PC-9 (cell line): ENCODE data around the gene SUB1. TPM values are rescaled to one million over a fixed set of nuclear protein-coding genes. Genes with fewer than 3 reads are reported as not detected.

ENCODE experiments used
- BruUV-seq: library from RNA; stranded (reverse); fragments of 400-500 nt; replicated peaks from 2 replicates; lab custom pipeline; 2021; lab: Mats Ljungman, UMichigan
- CTCF ChIA-PET: fragments of 300-600 bp; sonication (Branson Sonifier 250); formaldehyde crosslinking; loops from one replicate; lab custom pipeline; 2022; ENCODE audit warnings: antibody characterized with exemption; lab: Charles Lee
- POLR2A ChIA-PET: fragments of 300-600 bp; sonication (Branson Sonifier 250); formaldehyde crosslinking; loops from one replicate; lab custom pipeline; 2022; ENCODE audit warnings: antibody characterized with exemption; ENCODE audit not compliant: unreplicated experiment; lab: Charles Lee
- DNase-seq, 2 experiments: peaks; one replicate each; pipeline versions ENCODE4 v3.0.0 to v3.0.0-alpha.2; 2015 to 2022; ENCODE audit warnings: mixed read lengths in 1 of 2
- H2AFZ ChIP-seq: fragments of 200-600 bp; sonication (generic); 2 replicates; pipeline ENCODE4 v1.8.1; 2017; ENCODE audit warnings: antibody characterized with exemption
- H3F3A ChIP-seq: fragments of 200-600 bp; sonication (generic); 2 replicates; pipeline ENCODE4 v1.8.1; 2017; ENCODE audit warnings: antibody characterized with exemption, mild to moderate bottlenecking, low read depth; ENCODE audit not compliant: insufficient read depth
- H3K27ac ChIP-seq: fragments of 200-600 bp; sonication (generic); 2 replicates; pipeline ENCODE4 v1.6.1; 2016; ENCODE audit warnings: mixed run types
- H3K27me3 ChIP-seq: fragments of 200-600 bp; sonication (generic); 2 replicates; pipeline ENCODE4 v1.6.1; 2016; ENCODE audit warnings: low read depth, mixed run types; ENCODE audit not compliant: insufficient read depth
- H3K36me3 ChIP-seq: fragments of 200-600 bp; sonication (generic); 2 replicates; pipeline ENCODE4 v1.6.1; 2016; ENCODE audit warnings: low read depth, mixed run types
- H3K4me1 ChIP-seq: fragments of 200-600 bp; sonication (generic); replicated peaks from 2 replicates; pipeline ENCODE4 v1.6.1; 2016; ENCODE audit warnings: mixed run types; ENCODE audit not compliant: insufficient read depth
- H3K4me2 ChIP-seq: fragments of 200-600 bp; sonication (generic); 2 replicates; pipeline ENCODE4 v1.6.1; 2017; ENCODE audit warnings: mixed run types
- H3K4me3 ChIP-seq: fragments of 200-600 bp; sonication (generic); 2 replicates; pipeline ENCODE4 v1.6.1; 2016; ENCODE audit warnings: mixed run types
- H3K79me2 ChIP-seq: fragments of 200-600 bp; sonication (generic); 2 replicates; pipeline ENCODE4 v1.6.1; 2017; ENCODE audit warnings: low read depth, mixed run types
- H3K9me2 ChIP-seq: fragments of 200-600 bp; sonication (generic); 2 replicates; pipeline ENCODE4 v1.8.1; 2017; ENCODE audit warnings: mild to moderate bottlenecking; ENCODE audit not compliant: insufficient read depth
- H3K9me3 ChIP-seq: fragments of 200-600 bp; sonication (generic); 2 replicates; pipeline ENCODE4 v1.8.1; 2016; ENCODE audit warnings: low read depth; ENCODE audit not compliant: insufficient read depth
- H4K20me1 ChIP-seq: fragments of 200-600 bp; sonication (generic); 2 replicates; pipeline ENCODE4 v1.8.1; 2017; ENCODE audit not compliant: insufficient read depth
- EZH2 ChIP-seq: fragments of 200-600 bp; sonication (generic); IDR thresholded peaks from 2 replicates; pipeline ENCODE4 v1.8.0; 2017; ENCODE audit warnings: antibody characterized with exemption, low read depth
- intact Hi-C: fragments of 100-400 bp; cut with micrococcal nuclease; formaldehyde crosslinking; loops from one replicate; pipeline ENCODE4 v1.10.0; 2022; ENCODE audit not compliant: unreplicated experiment
- total RNA-seq: library from RNA; stranded (reverse); gene quantifications from 2 replicates; pipeline ENCODE4 v1.2.3, GENCODE V29; 2021
- TF ChIP-seq, protein P1 (sequence below): fragments of 200-600 bp; sonication (generic); conservative IDR thresholded peaks from 2 replicates; pipeline ENCODE4 v1.6.1; 2017; ENCODE audit warnings: mixed run types, antibody characterized with exemption, mild to moderate bottlenecking, moderate library complexity

SUB1 gene
- total RNA-seq, 1 experiment from 2014 or later, result 328 TPM

DNA sequence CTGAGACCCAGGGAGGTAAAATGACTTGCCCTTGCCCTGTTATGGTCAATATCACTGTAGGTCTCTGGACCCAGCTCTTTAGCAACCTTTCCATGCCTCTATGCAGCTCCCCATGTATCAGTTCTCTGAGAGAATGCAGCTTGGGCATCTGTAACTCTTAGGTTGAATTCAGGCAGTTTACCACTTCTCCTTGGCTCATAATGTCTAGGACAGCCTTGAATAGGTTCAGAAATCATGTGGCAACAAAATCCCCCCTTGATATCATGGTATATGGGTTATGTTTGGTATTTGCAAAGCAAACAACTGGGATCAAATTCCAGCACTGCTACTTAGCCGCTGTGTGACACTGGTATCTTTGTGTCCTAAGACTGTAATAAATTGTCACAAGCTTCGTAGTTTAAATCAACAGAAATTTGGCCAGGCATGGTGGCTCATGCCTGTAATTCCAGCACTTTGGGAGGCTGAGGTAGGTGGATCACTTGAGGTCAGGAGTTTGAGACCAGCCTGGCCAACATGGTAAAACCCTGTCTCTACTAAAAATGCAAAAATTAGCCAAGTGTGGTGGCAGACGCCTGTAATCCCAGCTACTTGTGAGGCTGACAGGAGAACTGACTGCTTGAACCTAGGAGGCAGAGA lies 10.7 kb upstream of the SUB1 start:
- ChIA-PET POLR2A (no interaction called here), CTCF (no interaction called here)
- Histone ChIP-seq H3K36me3 (no peaks in the 10 kb centered on the region), H3K4me3 (no peak overlapping the region), H2AFZ (no peak overlapping the region), H3K4me2 (no peak overlapping the region), H3K27me3 (peaks cover 13% of the 10 kb centered on the region; the same call in 1 of the 2 replicates), H3K27ac (no peak overlapping the region), H3K9me2 (no peaks in the 10 kb centered on the region), H3F3A (no peaks in the 10 kb centered on the region), H4K20me1 (no peaks in the 10 kb centered on the region), H3K9me3 (no peaks in the 10 kb centered on the region), H3K79me2 (no peaks in the 10 kb centered on the region), H3K4me1 (no peaks in the 10 kb centered on the region)
- DNase-seq, result no peak
- TF ChIP-seq EZH2, result no peak
- TF ChIP-seq, protein P1, sequence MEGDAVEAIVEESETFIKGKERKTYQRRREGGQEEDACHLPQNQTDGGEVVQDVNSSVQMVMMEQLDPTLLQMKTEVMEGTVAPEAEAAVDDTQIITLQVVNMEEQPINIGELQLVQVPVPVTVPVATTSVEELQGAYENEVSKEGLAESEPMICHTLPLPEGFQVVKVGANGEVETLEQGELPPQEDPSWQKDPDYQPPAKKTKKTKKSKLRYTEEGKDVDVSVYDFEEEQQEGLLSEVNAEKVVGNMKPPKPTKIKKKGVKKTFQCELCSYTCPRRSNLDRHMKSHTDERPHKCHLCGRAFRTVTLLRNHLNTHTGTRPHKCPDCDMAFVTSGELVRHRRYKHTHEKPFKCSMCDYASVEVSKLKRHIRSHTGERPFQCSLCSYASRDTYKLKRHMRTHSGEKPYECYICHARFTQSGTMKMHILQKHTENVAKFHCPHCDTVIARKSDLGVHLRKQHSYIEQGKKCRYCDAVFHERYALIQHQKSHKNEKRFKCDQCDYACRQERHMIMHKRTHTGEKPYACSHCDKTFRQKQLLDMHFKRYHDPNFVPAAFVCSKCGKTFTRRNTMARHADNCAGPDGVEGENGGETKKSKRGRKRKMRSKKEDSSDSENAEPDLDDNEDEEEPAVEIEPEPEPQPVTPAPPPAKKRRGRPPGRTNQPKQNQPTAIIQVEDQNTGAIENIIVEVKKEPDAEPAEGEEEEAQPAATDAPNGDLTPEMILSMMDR, result no peak
- no TSS peak for BruUV-seq
- intact Hi-C loops, result no loop called here

DNA sequence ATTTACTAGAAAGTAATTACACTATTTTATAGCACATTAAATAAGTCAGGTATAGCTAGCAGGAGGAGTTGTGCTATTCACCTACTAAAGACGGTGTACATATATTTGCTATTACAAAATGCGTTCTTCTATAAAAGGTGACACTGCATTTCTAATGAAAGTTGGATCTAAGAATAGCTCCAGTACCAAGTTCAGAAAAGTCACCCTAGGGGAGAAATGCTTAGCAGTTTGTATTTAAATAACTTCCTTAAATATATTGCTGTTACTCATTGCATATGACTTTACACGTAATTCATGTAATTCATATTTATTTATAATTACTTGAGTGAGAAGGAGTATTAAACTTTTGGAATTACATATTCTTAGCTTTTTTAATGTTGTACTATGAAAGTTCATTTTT lies 7.0 kb upstream of the SUB1 start:
- H3F3A ChIP-seq, result no peaks in the 10 kb centered on the region
- no peak for DNase-seq
- no peaks in the 10 kb centered on the region for H3K36me3 ChIP-seq
- CTCF ChIA-PET, result no interaction called here
- no peak overlapping the region for H3K4me3 ChIP-seq
- no peak overlapping the region for H2AFZ ChIP-seq
- intact Hi-C loops, result no loop called here
- H3K79me2 ChIP-seq, result no peaks in the 10 kb centered on the region
- no peaks in the 10 kb centered on the region for H3K9me3 ChIP-seq
- POLR2A ChIA-PET, result no interaction called here
- H3K9me2 ChIP-seq, result no peaks in the 10 kb centered on the region
- no peak overlapping the region for H3K27ac ChIP-seq
- H3K4me1 ChIP-seq, result no peaks in the 10 kb centered on the region
- no peak overlapping the region for H3K4me2 ChIP-seq
- TF ChIP-seq EZH2, result no peak
- TF ChIP-seq, protein P1, result no peak
- no TSS peak for BruUV-seq
- no peaks in the 10 kb centered on the region for H4K20me1 ChIP-seq
- peaks cover 13% of the 10 kb centered on the region; the same call in 1 of the 2 replicates for H3K27me3 ChIP-seq

DNA sequence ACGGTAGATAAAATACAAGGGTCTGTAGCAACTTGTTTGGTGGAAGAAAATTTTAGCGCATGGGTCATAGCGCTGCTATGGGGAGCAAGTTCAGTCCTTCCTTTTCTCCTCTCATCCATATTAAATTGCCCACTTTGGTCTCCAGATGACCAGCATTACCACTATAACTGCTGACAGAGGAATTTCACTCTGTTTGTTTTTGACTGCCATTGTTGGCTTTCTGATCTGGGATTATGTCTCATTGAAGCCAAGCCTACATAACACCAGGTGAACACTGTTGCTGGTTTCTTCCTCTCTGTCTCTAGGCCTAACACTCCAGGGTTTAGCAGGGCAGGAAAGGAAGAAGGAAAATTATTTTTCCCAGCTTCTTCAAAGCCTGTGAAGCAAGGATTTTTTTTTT lies 6.6 kb upstream of the SUB1 start:
- Histone ChIP-seq H3K4me3 (no peak overlapping the region), H3K36me3 (no peaks in the 10 kb centered on the region), H3K79me2 (no peaks in the 10 kb centered on the region), H3K9me2 (no peaks in the 10 kb centered on the region), H3K4me2 (no peak overlapping the region), H3K4me1 (no peaks in the 10 kb centered on the region), H2AFZ (no peak overlapping the region), H3F3A (no peaks in the 10 kb centered on the region), H3K9me3 (no peaks in the 10 kb centered on the region), H4K20me1 (no peaks in the 10 kb centered on the region), H3K27me3 (peaks cover 13% of the 10 kb centered on the region; the same call in 1 of the 2 replicates), H3K27ac (no peak overlapping the region)
- CTCF ChIA-PET, result no interaction called here
- BruUV-seq, result no TSS peak
- POLR2A ChIA-PET, result no interaction called here
- intact Hi-C loops, result no loop called here
- TF ChIP-seq EZH2, result no peak
- TF ChIP-seq, protein P1, result no peak
- no peak for DNase-seq
